ENCODE data around the gene SLC34A1.

Gene SLC34A1

DNA sequence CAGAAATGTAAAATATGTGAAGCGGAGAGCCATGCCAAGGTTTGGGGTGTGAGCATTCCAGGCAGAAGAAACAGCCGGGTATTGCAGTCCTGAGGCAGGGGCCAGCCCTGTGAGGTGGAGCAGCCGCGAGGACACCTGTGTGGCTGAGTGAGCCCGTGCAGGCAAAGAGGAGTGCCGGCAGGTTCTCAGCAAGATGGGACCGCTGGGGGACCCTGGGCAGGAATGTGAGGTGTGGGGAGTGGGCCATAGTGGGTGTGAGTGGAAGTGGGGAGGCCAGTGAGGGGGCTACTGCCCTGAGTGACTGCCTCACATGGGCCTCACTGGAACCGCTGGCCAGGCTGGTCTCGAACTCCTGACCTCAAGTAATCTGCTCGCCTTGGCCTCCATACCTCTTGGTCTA is 54.2 kb downstream of the SLC34A1 start:
- DNase-seq (ENCODE audit: extremely low read depth, low read depth): no peak
- TF ChIP-seq, protein P1, sequence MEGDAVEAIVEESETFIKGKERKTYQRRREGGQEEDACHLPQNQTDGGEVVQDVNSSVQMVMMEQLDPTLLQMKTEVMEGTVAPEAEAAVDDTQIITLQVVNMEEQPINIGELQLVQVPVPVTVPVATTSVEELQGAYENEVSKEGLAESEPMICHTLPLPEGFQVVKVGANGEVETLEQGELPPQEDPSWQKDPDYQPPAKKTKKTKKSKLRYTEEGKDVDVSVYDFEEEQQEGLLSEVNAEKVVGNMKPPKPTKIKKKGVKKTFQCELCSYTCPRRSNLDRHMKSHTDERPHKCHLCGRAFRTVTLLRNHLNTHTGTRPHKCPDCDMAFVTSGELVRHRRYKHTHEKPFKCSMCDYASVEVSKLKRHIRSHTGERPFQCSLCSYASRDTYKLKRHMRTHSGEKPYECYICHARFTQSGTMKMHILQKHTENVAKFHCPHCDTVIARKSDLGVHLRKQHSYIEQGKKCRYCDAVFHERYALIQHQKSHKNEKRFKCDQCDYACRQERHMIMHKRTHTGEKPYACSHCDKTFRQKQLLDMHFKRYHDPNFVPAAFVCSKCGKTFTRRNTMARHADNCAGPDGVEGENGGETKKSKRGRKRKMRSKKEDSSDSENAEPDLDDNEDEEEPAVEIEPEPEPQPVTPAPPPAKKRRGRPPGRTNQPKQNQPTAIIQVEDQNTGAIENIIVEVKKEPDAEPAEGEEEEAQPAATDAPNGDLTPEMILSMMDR (IDR thresholded peaks at IDR 0.05; ENCODE audit: low read depth, low read length): no peak

DNA sequence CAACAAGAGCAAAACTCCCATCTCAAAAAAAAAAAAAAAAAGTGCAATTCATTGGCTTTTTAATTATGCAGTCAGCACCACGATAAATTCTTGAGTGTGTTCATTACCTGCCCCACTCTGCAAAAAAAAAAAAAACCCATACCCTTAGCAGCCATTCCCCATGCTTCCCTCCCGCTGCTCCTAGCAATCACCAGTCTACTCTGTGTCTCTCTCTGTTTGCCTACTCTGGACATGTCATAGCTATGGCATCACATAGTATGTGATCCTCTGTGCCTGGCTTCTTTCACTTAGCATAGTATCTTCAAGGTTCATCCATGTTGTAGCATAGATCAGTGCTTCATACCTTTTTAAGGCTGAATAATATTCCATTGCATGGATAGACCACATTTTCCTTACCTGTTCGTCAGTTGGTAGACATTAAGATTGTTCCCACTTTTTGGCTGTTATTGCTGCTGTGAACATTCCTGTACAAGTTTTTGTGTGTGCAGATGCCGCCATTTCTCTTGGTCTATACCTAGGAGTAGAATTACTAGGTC is 55.4 kb downstream of the SLC34A1 start:
- no peak for DNase-seq (ENCODE audit: extremely low read depth, low read depth)
- TF ChIP-seq, protein P1 (IDR thresholded peaks at IDR 0.05; ENCODE audit: low read depth, low read length): no peak

DNA sequence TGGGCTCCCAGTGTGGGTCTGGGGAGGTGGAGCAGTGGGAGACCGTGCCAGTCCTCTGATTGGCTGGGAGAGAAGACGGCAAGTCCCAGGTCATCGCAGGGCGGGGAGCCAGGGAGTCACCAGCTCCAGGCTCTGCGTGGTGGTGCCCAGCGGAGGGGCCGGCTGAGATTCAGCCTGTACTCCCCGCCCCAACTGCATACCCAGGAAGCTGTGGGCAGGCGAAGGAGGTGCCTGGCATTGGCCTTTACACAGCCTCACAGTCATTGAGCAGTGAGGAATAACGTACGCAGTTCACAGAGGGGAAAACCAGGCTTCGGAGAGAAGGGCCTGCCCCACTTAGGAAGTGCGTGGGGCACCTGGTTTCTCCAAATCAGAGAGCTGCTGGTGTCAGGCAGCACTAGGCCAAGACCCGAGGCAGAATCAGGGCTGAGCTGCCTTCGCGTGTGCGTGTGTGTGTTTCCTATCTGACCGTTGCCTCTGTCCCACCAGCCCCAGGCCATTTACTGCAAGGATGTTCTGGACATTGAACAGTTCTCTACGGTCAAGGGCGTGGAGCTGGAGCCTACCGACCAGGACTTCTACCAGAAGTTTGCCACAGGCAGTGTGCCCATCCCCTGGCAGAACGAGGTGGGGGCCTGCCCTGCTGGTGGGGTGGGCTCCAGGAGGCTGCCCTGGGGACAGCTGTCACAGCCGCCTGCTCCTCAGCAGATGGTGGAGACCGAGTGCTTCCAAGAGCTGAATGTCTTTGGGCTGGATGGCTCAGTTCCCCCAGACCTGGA is 56.2 kb downstream of the SLC34A1 start:
- DNase-seq (ENCODE audit: extremely low read depth, low read depth): no peak
- TF ChIP-seq, protein P1 (IDR thresholded peaks at IDR 0.05; ENCODE audit: low read depth, low read length): no peak

DNA sequence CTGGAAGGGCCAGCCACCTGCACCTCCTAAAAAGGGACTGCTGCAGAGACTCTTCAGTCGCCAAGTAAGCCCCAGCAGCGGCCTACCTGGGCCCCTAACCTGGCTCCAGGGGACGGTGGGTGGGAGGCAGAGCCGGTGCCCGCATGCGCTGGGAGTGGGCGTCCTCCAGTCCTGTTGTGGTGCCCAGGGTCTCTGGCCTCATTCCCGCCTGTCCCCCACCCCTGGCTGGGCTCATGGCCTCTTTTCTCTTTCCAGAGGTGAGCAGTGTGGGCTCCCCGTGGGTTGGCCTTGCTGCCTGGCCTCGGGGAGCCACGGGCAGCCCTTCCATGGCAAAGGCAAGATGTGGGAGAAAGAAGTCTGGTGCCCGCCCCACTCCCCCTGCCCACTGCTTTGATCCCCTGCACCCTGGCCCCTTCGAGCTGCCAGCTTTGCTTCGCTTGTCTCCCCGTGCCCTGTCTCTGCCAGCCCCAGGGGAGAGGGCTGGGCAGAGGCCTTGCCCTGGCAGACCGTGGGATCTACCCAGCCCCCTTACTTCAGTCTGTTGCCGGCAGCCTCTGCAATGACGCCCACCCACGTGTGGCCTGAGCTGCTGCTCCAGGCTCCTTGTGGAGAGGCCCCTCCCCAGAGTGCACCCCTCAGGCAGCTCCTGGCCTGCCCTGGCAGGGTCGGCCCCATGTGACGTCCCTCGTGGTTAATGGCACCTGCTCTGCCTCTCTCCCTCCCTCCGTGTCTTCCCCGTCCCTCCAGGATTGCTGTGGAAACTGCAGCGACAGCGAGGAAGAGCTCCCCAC is 57.0 kb downstream of the SLC34A1 start:
- DNase-seq (ENCODE audit: extremely low read depth, low read depth): no peak
- TF ChIP-seq, protein P1 (IDR thresholded peaks at IDR 0.05; ENCODE audit: low read depth, low read length): no peak

DNA sequence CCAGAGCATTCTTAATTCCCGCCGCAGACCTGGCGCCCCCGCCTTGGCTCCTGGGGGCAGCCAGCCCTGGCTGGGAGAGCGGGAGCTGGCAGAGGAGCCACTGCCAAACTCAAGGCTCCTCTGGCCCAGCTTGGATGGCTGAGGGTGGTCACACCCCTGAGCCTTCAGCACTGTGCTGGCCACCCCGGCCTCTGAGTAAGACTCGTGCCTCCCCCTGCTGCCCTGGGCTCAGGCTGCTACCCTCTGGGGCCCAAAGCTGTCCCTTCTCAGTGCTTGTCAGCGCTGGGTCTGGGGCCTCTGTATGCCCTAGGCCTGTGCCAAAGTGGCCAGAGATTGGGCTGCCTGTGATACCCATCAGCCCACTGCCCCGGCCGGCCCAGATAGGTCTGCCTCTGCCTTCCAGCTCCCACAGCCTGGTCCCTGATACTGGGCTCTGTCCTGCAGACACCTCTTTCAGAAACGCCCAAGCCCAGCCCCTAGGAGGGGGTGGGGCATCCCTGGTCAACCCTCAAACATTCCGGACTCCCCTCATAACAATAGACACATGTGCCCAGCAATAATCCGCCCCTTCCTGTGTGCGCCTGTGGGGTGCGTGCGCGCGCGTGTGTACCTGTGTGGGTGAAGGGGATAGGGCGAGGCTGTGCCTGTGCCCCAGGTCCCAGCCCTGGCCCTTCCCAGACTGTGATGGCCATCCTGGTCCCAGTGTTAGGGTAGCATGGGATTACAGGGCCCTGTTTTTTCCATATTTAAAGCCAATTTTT is 58.0 kb downstream of the SLC34A1 start:
- TF ChIP-seq, protein P1 (IDR thresholded peaks at IDR 0.05; ENCODE audit: low read depth, low read length): no peak
- no peak for DNase-seq (ENCODE audit: extremely low read depth, low read depth)

DNA sequence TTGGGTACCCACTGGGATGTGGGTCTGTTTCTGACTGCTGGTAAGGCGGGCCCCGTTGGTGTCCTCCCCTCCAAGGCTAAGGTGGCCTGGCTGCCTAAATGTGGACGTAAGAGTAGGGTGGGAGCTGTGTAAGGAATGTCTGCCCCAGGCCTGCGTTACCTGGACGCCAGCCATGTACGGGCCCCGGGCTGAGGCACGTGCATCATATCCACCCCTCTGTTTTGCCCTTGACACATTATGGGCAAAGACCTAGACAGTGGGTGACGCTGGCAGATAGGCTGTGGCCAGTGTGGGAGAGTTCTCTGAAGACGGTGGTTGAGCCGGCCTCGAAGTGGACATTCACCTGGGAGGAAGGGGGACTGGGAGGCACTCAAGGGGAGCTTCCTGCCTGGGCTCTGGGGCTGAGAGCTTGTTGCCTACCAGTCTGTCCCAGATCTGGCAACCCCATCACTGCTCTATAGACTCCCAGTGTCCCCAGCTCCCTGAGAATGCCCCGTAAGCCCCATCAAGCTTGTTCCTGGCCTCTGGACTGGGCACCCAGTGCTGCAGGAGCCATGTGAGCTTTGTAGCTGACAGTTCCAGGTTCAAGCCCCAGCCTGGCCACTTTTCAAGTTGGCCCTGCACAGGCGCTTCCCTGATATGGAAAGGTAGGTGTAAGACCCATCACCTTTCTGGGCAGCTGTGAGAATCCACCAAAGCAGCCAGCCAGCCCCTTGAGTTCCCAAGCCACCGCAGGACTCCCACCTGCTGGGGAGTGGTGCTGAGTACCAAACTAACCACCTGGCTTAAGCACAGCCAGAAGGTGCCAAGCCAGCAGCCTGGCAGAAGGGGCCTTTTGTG is 59.1 kb downstream of the SLC34A1 start:
- DNase-seq (ENCODE audit: extremely low read depth, low read depth): no peak
- TF ChIP-seq, protein P1 (IDR thresholded peaks at IDR 0.05; ENCODE audit: low read depth, low read length): no peak

Measured in AG09319 (cell line).